HG02610 (cell line): ENCODE data around the gene MPPED2.
A peak's percentile ranks its signal among the peaks of the same experiment; 100 is the strongest.

Source experiments
- ATAC-seq: cut with Tn5 transposase; IDR thresholded peaks from one replicate; pipeline ENCODE4 v1.9.1; 2021; ENCODE audit warnings: mild to moderate bottlenecking, moderate library complexity; ENCODE audit not compliant: unreplicated experiment

The MPPED2 gene

GRCh38 chr11:30535818-30536217 lies 50.3 kb downstream of the MPPED2 start:
- ATAC-seq: no peak

- ATAC-seq: no peak
Measured at GRCh38 chr11:30533445-30533947, 52.7 kb downstream of the MPPED2 start.

GRCh38 chr11:30527566-30527965 lies 58.6 kb downstream of the MPPED2 start:
- ATAC-seq: no peak

- ATAC-seq: no peak
Measured at GRCh38 chr11:30526558-30526957, 59.6 kb downstream of the MPPED2 start.

- ATAC-seq: no peak
Measured at GRCh38 chr11:30522536-30523243, 63.5 kb downstream of the MPPED2 start.

- no peak for ATAC-seq
Measured at GRCh38 chr11:30521297-30522071, 64.7 kb downstream of the MPPED2 start.

GRCh38 chr11:30513087-30513486 lies 73.1 kb downstream of the MPPED2 start:
- no peak for ATAC-seq

GRCh38 chr11:30511408-30511807 lies 74.7 kb downstream of the MPPED2 start:
- ATAC-seq: no peak

- ATAC-seq: no peak
Measured at GRCh38 chr11:30510750-30511149, 75.4 kb downstream of the MPPED2 start.

- ATAC-seq: no peak
Measured at GRCh38 chr11:30509364-30509763, 76.8 kb downstream of the MPPED2 start.

- ATAC-seq: no peak
Measured at GRCh38 chr11:30508594-30508993, 77.6 kb downstream of the MPPED2 start.

- ATAC-seq: no peak
Measured at GRCh38 chr11:30505603-30506002, 80.5 kb downstream of the MPPED2 start.

GRCh38 chr11:30504468-30504867 lies 81.7 kb downstream of the MPPED2 start:
- ATAC-seq: peak; percentile 61

- no peak for ATAC-seq
Measured at GRCh38 chr11:30503156-30503555, 83.0 kb downstream of the MPPED2 start.

GRCh38 chr11:30502305-30502704 lies 83.8 kb downstream of the MPPED2 start:
- no peak for ATAC-seq

GRCh38 chr11:30501744-30502143 lies 84.4 kb downstream of the MPPED2 start:
- ATAC-seq: no peak

- ATAC-seq: no peak
Measured at GRCh38 chr11:30499940-30500339, 86.2 kb downstream of the MPPED2 start.

- no peak for ATAC-seq
Measured at GRCh38 chr11:30497600-30497999, 88.6 kb downstream of the MPPED2 start.

GRCh38 chr11:30496935-30497334 lies 89.2 kb downstream of the MPPED2 start:
- ATAC-seq: no peak

GRCh38 chr11:30495437-30495836 lies 90.7 kb downstream of the MPPED2 start:
- no peak for ATAC-seq

- no peak for ATAC-seq
Measured at GRCh38 chr11:30489511-30489910, 96.6 kb downstream of the MPPED2 start.

- no peak for ATAC-seq
Measured at GRCh38 chr11:30489076-30489475, 97.1 kb downstream of the MPPED2 start.
